LHCN-M2 (cell line): ENCODE data around the gene PIGB. TPM values are rescaled to one million over a fixed set of nuclear protein-coding genes. Genes with fewer than 3 reads are reported as not detected.
"Not testable (repeated sequence)": the region's sequence is repeated elsewhere in the genome, so short reads cannot be mapped to it uniquely, and the experiment has no call there.

ENCODE experiments used
- DNase-seq: peaks from one replicate; pipeline ENCODE4 v3.0.0-alpha.2; 2012; ENCODE audit warnings: low read depth
- total RNA-seq: library from RNA; depleted of rRNA; stranded (reverse); fragments of >200 nt; gene quantifications from 2 replicates; pipeline ENCODE4 v1.2.3, GENCODE V29; 2014; rRNA removed

Gene PIGB
- total RNA-seq, 1 experiment from 2014 or later: 19.7 TPM

GRCh38 chr15:55379095-55379494 lies 60.1 kb downstream of the PIGB start:
- no peak for DNase-seq

- DNase-seq: no peak
Measured at GRCh38 chr15:55381595-55381994, 62.6 kb downstream of the PIGB start.

GRCh38 chr15:55383687-55384086 lies 64.7 kb downstream of the PIGB start:
- no peak for DNase-seq

- no peak for DNase-seq
Measured at GRCh38 chr15:55387027-55387426, 68.0 kb downstream of the PIGB start.

- peak; percentile 64 for DNase-seq
Measured at GRCh38 chr15:55389264-55389607, 70.2 kb downstream of the PIGB start.

GRCh38 chr15:55394694-55395093 lies 75.7 kb downstream of the PIGB start:
- peak; percentile 85 for DNase-seq

GRCh38 chr15:55398243-55398642 lies 79.2 kb downstream of the PIGB start:
- no peak for DNase-seq

GRCh38 chr15:55400050-55400449 lies 81.0 kb downstream of the PIGB start:
- not testable (repeated sequence) for DNase-seq

GRCh38 chr15:55401786-55402246 lies 82.8 kb downstream of the PIGB start:
- DNase-seq: no peak

- no peak for DNase-seq
Measured at GRCh38 chr15:55402707-55403106, 83.7 kb downstream of the PIGB start.

- no peak for DNase-seq
Measured at GRCh38 chr15:55403531-55403930, 84.5 kb downstream of the PIGB start.

Other genes with a start within 250 kb of the PIGB start
- 61.0 and 64.8 TPM in 2 replicates for gene RSL24D1, start 122.3 kb upstream of the PIGB start, total RNA-seq
- 4.0 and 5.6 TPM in 2 replicates for gene RAB27A, start 29.4 kb upstream of the PIGB start, total RNA-seq
- 7.0 and 15.0 TPM in 2 replicates for gene PIGBOS1, start 99 bp upstream of the PIGB start, total RNA-seq
- gene CCPG1, start 89.1 kb downstream of the PIGB start, total RNA-seq: 43.2 and 43.5 TPM in 2 replicates
- 3.4 and 4.6 TPM in 2 replicates for gene PIERCE2, start 89.3 kb downstream of the PIGB start, total RNA-seq
- gene DNAAF4, start 189.0 kb downstream of the PIGB start, total RNA-seq: 2.9 and 4.0 TPM in 2 replicates